Fibroblast of lung (primary cell): ENCODE results near the gene GEMIN5. TPM values are rescaled to one million over a fixed set of nuclear protein-coding genes. Genes with fewer than 3 reads are reported as not detected.
A peak's percentile ranks its signal among the peaks of the same experiment; 100 is the strongest.

ENCODE experiments used
- DNase-seq, 2 donors: peaks; one replicate each; pipeline versions ENCODE4 v3.0.0 to v3.0.0-alpha.2; 2010; ENCODE audit warnings: low read depth in 2 of 2
- H2AFZ ChIP-seq: 2 replicates; pipeline ENCODE4 v1.5.1; 2012; ENCODE audit warnings: low read length, control low read depth, inconsistent platforms
- H3K27ac ChIP-seq: 2 replicates; pipeline ENCODE4 v1.5.1; 2011; ENCODE audit warnings: low read length, control low read depth; ENCODE audit not compliant: insufficient read depth
- H3K27me3 ChIP-seq: 2 replicates; pipeline ENCODE4 v1.5.1; 2011; ENCODE audit warnings: mild to moderate bottlenecking, low read length; ENCODE audit not compliant: control insufficient read depth, insufficient read depth
- H3K36me3 ChIP-seq: 2 replicates; pipeline ENCODE4 v1.5.1; 2011; ENCODE audit warnings: low read length; ENCODE audit not compliant: control insufficient read depth, insufficient read depth
- H3K4me1 ChIP-seq: 2 replicates; pipeline ENCODE4 v1.5.1; 2011; ENCODE audit warnings: low read length; ENCODE audit not compliant: control insufficient read depth, insufficient read depth; ENCODE audit errors: extremely low read depth
- H3K4me2 ChIP-seq: 2 replicates; pipeline ENCODE4 v1.5.1; 2011; ENCODE audit warnings: low read length, control low read depth; ENCODE audit not compliant: insufficient read depth; ENCODE audit errors: extremely low read depth
- H3K4me3 ChIP-seq, 4 experiments: fragments of 200-600 bp in 1 of 4; sonication (generic) in 1 of 4; replicated peaks in 1 of 4; 2 replicates each; pipeline ENCODE4 v1.5.1; 2011 to 2016; ENCODE audit warnings: low read length in 4 of 4, low read depth in 3 of 4, mild to moderate bottlenecking in 3 of 4, control low read depth in 2 of 4, inconsistent platforms in 1 of 4, mixed read lengths in 1 of 4; ENCODE audit not compliant: insufficient read depth in 1 of 4; ENCODE audit errors: control extremely low read depth in 1 of 4
- H3K79me2 ChIP-seq: 2 replicates; pipeline ENCODE4 v1.5.1; 2012; ENCODE audit warnings: mild to moderate bottlenecking, low read length, inconsistent platforms; ENCODE audit not compliant: control insufficient read depth, insufficient read depth
- H3K9ac ChIP-seq: 2 replicates; pipeline ENCODE4 v1.5.1; 2011; ENCODE audit warnings: mild to moderate bottlenecking, low read length, control low read depth; ENCODE audit not compliant: insufficient read depth
- H3K9me3 ChIP-seq: 2 replicates; pipeline ENCODE4 v1.5.1; 2012; ENCODE audit warnings: low read depth, low read length; ENCODE audit not compliant: control insufficient read depth, insufficient read depth
- H4K20me1 ChIP-seq: 2 replicates; pipeline ENCODE4 v1.5.1; 2011; ENCODE audit warnings: low read length; ENCODE audit not compliant: control insufficient read depth, insufficient read depth; ENCODE audit errors: extremely low read depth
- EZH2 ChIP-seq: IDR thresholded peaks from 2 replicates; pipeline ENCODE4 v1.5.1; 2012; ENCODE audit warnings: low read length, control low read depth, mild to moderate bottlenecking; ENCODE audit errors: missing control alignments
- polyA plus RNA-seq, 2 donors: library from polyadenylated mRNA; depleted of rRNA in 1 of 2; stranded (reverse) in 1 of 2; unstranded in 1 of 2; fragments of >200 nt; gene quantifications; 2 replicates each; pipeline ENCODE4 v1.2.1, GENCODE V29; 2011 to 2012; ENCODE audit warnings: missing spikeins in 1 of 2
- total RNA-seq: library from RNA; depleted of rRNA; stranded (reverse); fragments of >200 nt; gene quantifications from 2 replicates; pipeline ENCODE4 v1.2.1, GENCODE V29; 2014
- TF ChIP-seq, protein P1 (sequence below), 2 donors: IDR thresholded peaks in 1 of 2; conservative IDR thresholded peaks in 1 of 2; 1 replicate in 1 of 2; 2 replicates in 1 of 2; pipeline ENCODE4 v1.5.1; 2011 to 2012; ENCODE audit warnings: low read length in 2 of 2, control low read depth in 1 of 2, inconsistent platforms in 1 of 2, low read depth in 1 of 2, mild to moderate bottlenecking in 1 of 2

Gene GEMIN5
- total and polyA plus RNA-seq, 2 donors (not counting 1 experiment from before 2014, with no cell fraction given), result 7.7 to 12.1 TPM

DNA sequence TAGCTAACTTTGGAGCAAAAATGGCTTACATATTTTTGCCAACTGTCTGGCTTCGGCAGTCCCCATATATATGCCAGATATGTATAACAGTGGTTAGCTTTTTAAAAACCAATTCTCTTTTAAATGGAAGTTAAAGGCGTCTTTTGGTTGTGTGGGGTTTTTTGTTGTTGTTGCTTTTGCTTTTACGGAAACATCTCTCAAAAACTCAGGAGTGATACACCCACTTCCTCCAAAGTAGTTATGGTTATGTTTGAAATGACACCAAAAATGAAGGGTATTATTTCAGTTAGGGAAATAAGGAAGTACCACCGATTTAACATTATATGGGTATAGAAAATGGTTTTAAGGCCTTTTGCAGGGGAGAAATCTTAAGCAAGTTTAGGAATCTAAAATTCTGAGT, 77.2 kb downstream of the GEMIN5 start:
- H3K27me3 ChIP-seq, result no peaks in the 10 kb centered on the region
- H3K4me3 ChIP-seq, result peak overlapping the region; percentile 71 to 99 (median 83)
- H3K9ac ChIP-seq, result no peak overlapping the region
- DNase-seq, result no peak
- peaks cover 66% of the 10 kb centered on the region for H3K79me2 ChIP-seq
- peaks cover 4% of the 10 kb centered on the region for H3K36me3 ChIP-seq
- no peaks in the 10 kb centered on the region for H4K20me1 ChIP-seq
- no peak overlapping the region for H2AFZ ChIP-seq
- H3K27ac ChIP-seq, result no peak overlapping the region
- peak overlapping the region; percentile 95 for H3K4me2 ChIP-seq
- H3K4me1 ChIP-seq, result peaks cover 9% of the 10 kb centered on the region
- TF ChIP-seq, protein P1, sequence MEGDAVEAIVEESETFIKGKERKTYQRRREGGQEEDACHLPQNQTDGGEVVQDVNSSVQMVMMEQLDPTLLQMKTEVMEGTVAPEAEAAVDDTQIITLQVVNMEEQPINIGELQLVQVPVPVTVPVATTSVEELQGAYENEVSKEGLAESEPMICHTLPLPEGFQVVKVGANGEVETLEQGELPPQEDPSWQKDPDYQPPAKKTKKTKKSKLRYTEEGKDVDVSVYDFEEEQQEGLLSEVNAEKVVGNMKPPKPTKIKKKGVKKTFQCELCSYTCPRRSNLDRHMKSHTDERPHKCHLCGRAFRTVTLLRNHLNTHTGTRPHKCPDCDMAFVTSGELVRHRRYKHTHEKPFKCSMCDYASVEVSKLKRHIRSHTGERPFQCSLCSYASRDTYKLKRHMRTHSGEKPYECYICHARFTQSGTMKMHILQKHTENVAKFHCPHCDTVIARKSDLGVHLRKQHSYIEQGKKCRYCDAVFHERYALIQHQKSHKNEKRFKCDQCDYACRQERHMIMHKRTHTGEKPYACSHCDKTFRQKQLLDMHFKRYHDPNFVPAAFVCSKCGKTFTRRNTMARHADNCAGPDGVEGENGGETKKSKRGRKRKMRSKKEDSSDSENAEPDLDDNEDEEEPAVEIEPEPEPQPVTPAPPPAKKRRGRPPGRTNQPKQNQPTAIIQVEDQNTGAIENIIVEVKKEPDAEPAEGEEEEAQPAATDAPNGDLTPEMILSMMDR (conservative IDR thresholded peaks at IDR 0.05 in 1 of 2, IDR thresholded peaks at IDR 0.05 in 1 of 2; ENCODE audit: low read depth in 1 of 2, low read length in 2 of 2), result no peak
- TF ChIP-seq EZH2, result no peak
- H3K9me3 ChIP-seq, result no peaks in the 10 kb centered on the region

DNA sequence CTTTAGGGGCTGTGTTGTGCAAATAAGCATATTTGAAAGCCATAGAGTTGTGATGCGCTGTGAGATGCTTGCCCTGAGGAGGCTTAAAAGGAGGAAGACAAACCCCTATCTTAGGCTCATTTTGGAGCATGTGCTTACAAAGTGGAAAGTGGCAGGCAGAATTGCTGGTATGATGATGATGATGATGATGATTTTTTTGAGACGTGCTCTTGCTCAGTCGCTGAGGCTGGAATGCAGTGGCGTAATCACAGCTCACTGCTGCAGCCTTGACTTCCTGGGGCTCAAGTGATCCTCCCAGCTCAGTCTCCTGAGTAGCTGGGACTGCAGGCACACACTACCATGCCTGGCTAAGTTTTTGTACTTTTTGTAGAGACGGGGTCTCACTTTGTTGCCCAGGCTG, 77.9 kb downstream of the GEMIN5 start:
- H4K20me1 ChIP-seq, result no peaks in the 10 kb centered on the region
- H3K4me2 ChIP-seq, result peak overlapping the region; percentile 95
- peak overlapping the region; percentile 71 to 99 (median 83) for H3K4me3 ChIP-seq
- no peaks in the 10 kb centered on the region for H3K9me3 ChIP-seq
- peaks cover 4% of the 10 kb centered on the region for H3K36me3 ChIP-seq
- DNase-seq, result peak; percentile 54 to 63
- no peaks in the 10 kb centered on the region for H3K27me3 ChIP-seq
- no peak for TF ChIP-seq EZH2
- TF ChIP-seq, protein P1 (conservative IDR thresholded peaks at IDR 0.05 in 1 of 2, IDR thresholded peaks at IDR 0.05 in 1 of 2; ENCODE audit: low read depth in 1 of 2, low read length in 2 of 2), result no peak
- H3K4me1 ChIP-seq, result peaks cover 7% of the 10 kb centered on the region
- no peak overlapping the region for H2AFZ ChIP-seq
- peak overlapping the region; percentile 89 for H3K27ac ChIP-seq
- H3K79me2 ChIP-seq, result peaks cover 63% of the 10 kb centered on the region
- peak overlapping the region; percentile 14 for H3K9ac ChIP-seq

DNA sequence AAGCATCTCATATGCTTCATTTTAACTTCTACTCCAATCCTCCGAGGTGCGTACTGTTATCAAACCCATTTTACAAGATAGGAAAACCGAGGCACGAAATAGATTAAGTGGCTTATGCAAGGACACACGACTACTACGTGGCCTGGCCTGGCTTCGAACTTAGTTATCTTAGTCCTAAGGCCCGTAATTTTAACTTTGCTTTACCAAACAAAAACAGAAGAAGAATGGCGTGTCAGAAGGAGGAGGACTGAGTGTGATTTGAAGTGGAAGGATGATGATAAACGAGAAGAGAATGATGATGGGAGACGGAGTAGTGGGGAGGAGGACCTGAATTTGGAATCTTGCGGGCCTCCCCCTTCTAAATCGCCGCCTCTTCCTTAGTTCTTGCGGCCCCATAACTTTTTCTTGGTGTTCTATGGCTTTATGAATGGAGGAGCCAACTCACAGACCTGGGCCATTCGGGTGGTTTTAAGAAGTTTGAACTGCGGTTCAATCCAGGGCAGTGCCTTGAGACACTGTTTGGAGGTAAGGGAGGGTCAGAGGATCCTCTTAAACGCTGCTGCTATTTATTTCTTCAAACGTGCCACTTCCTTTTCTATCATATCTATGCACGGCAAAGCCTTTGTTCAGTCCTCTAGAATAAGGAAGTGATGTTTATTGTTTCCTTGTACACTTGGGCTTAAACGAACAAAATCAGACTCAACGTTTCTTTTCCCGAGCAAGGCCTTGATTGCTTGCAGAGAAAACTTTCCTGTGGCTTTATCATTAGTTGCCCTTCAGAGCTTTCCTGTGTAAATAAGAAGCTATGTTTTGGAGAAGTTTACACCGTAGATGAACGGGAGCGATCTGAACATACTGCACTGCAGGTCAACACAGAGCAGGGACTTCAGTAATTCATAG, 78.8 kb downstream of the GEMIN5 start:
- Histone ChIP-seq H3K27me3 (no peaks in the 10 kb centered on the region), H3K9me3 (no peaks in the 10 kb centered on the region), H3K4me1 (peaks cover 7% of the 10 kb centered on the region), H3K4me3 (peak overlapping the region; percentile 71 to 99 (median 83)), H2AFZ (peak overlapping the region; percentile 24), H3K79me2 (peaks cover 54% of the 10 kb centered on the region), H4K20me1 (no peaks in the 10 kb centered on the region), H3K4me2 (peak overlapping the region; percentile 95), H3K9ac (peak overlapping the region; percentile 93), H3K27ac (peak overlapping the region; percentile 89), H3K36me3 (peaks cover 2% of the 10 kb centered on the region)
- peak in 1 of 2 donors; percentile 20 for DNase-seq
- TF ChIP-seq, protein P1 (conservative IDR thresholded peaks at IDR 0.05 in 1 of 2, IDR thresholded peaks at IDR 0.05 in 1 of 2; ENCODE audit: low read depth in 1 of 2, low read length in 2 of 2), result no peak
- TF ChIP-seq EZH2, result no peak
